Measurements from ENCODE around the gene SMIM5.
"Not testable (repeated sequence)": the region's sequence is repeated elsewhere in the genome, so short reads cannot be mapped to it uniquely, and the experiment has no call there.

SMIM5 gene

GRCh38 chr17:75632863-75633485, at the start of gene SMIM5:
Gene SMIM5, plus strand, starts transcription at chr17:75633434. Its CDS starts 6,768 bp downstream, at chr17:75640202.
- peak; percentile 54 for DNase-seq

GRCh38 chr17:75584849-75585175, 48.4 kb upstream of the SMIM5 start:
- no peak for DNase-seq

- DNase-seq, result no peak
Measured at GRCh38 chr17:75587675-75588595, 45.3 kb upstream of the SMIM5 start, which contains the start of gene MYO15B. Gene MYO15B, plus strand, starts transcription at chr17:75587800. Its CDS starts 258 bp downstream, at chr17:75588058.

- no peak for DNase-seq
Measured at GRCh38 chr17:75588596-75589011, 44.6 kb upstream of the SMIM5 start.

- DNase-seq, result peak; percentile 90
Measured at GRCh38 chr17:75589012-75589918, 44.0 kb upstream of the SMIM5 start.

- no peak for DNase-seq
Measured at GRCh38 chr17:75589919-75590303, 43.3 kb upstream of the SMIM5 start.

- no peak for DNase-seq
Measured at GRCh38 chr17:75590314-75590761, 42.9 kb upstream of the SMIM5 start.

- DNase-seq, result no peak
Measured at GRCh38 chr17:75590849-75591721, 42.1 kb upstream of the SMIM5 start.

- DNase-seq, result no peak
Measured at GRCh38 chr17:75591722-75592302, 41.4 kb upstream of the SMIM5 start.

GRCh38 chr17:75592348-75593020, 40.8 kb upstream of the SMIM5 start:
- no peak for DNase-seq

- not testable (repeated sequence) for DNase-seq
Measured at GRCh38 chr17:75593430-75593829, 39.8 kb upstream of the SMIM5 start.

- DNase-seq, result no peak
Measured at GRCh38 chr17:75594499-75595283, 38.5 kb upstream of the SMIM5 start.

GRCh38 chr17:75595284-75595919, 37.8 kb upstream of the SMIM5 start:
- no peak for DNase-seq

GRCh38 chr17:75595920-75596313, 37.3 kb upstream of the SMIM5 start:
- no peak for DNase-seq

GRCh38 chr17:75596320-75597087, 36.7 kb upstream of the SMIM5 start:
- no peak for DNase-seq

- no peak for DNase-seq
Measured at GRCh38 chr17:75601057-75601987, 31.9 kb upstream of the SMIM5 start.

GRCh38 chr17:75602644-75603043, 30.6 kb upstream of the SMIM5 start:
- no peak for DNase-seq

- no peak for DNase-seq
Measured at GRCh38 chr17:75603123-75603522, 30.1 kb upstream of the SMIM5 start.
